ENCODE data around the gene RPSA.
"Not testable (repeated sequence)": the region's sequence is repeated elsewhere in the genome, so short reads cannot be mapped to it uniquely, and the experiment has no call there.

The RPSA gene

DNA sequence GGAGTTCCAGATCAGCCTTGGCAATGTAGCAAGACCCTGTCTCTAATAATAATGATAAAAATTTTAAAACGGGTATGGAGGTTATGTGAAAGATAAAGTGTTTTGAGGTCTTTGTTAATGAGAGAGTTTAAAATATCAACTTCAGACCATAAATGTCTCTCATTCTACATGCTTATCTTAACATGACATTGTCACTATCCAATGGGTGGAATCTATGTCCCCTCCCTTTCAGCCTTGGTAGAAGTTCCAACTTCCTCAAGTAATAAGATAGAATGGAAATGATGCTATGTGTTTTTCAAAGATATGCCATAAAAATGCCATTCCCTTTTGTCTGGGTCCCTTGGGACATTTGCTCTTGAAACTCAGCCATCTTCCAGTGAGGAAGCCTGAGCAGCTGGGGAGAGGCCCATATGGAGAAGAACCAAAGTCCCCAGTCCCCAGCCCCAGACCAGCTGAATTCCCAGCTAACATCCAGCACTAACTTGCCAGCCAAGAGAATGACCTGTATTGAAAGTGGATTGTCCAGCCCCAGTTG lies 17.0 kb downstream of the RPSA start:
- no peak for FAIRE-seq

DNA sequence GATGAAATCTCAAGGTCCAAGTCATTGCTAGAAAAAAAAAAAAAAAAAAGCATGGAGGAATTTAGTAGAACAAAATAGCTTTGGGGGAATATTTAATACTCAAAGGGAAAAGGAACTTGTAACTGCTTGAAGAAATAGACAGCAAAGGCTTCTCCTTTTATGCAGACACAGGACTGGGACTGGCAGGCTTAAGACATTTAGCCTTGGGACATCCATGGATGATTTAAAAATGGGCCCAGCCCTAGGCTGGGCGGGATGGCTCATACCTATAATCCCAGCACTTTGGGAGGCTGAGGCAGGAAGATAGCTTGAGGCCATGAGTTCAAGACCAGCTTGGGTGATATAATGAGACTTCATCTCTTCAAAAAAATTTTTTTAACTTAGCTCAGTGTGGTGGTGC lies 19.8 kb downstream of the RPSA start:
- FAIRE-seq = no peak

DNA sequence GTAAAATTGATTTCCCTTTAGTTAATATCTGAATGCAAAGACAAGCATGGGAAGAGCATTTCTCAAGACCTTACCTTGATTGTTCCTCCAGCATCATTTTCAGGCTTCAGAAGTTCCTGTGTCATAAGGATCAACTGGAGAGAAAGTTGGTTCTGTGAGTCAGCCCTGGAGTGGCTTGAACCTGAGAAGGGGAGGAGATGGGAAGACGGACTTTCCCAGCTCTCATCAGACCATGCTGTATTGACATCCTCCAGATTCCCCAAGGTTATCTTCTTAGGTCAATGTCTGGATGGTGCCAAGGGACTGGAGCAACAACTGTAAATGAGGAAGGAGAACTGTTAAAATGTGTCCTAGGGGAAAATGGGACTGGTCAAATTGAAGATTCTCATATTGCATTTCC lies 21.0 kb downstream of the RPSA start:
- no peak for FAIRE-seq

DNA sequence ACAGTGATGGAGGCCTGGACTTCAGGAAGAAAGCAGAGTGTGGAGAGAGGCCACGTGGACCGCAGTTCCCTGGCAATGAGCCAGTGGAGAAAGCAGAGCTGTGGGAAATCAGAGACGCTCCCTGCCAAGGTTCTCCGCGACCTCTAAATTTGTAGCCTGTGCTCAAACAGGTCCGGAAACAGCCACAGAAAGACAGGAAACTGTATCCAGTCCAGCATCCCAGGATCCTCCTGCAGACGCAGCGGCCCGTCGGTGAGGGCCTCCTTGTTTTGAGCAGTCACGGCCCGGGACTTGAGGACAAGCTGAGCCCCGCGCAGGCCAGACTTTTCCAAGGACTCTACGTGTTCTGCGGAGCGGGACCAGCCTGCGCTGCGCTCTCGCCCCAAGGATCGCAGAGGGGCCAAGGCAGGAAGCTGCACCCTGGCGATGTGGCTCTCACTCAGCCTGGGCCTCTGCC lies 22.3 kb downstream of the RPSA start:
- FAIRE-seq = no peak

DNA sequence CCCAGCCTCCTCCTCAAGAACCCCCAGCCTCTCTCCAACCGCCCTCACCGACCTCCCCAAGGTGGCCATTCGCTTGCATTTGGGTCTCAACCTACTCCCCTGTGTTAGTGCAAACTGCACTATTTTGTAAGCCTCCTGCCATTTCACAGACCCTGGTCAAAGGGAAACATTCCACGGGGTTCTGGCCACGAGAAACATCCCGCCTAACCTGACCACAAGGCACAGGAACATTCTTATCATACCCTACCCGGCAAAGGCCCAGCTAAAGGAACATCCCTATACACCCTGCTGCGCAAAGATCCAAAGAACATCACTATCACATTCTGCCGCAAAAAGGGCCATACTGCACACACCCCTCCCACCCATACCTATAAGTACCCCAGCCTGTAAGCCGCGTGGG lies 22.9 kb downstream of the RPSA start:
- no peak for FAIRE-seq

DNA sequence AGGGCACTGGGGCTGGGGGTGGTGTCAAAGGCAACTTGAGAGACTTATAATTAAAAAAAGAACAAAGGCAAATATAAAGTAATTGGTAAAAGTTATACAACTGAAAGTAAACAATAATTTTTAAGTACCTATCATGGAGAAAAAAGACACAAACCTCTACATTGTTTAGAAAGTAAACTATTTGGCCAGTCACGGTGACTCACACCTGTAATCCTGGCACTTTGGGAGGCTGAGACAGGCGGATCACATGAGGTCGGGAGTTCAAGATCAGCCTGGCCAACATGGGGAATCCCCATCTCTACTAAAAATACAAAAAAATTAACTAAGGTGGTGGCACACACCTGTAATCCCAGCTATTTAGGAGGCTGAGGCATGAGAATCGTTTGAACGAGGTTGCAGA lies 25.8 kb downstream of the RPSA start:
- no peak for FAIRE-seq

DNA sequence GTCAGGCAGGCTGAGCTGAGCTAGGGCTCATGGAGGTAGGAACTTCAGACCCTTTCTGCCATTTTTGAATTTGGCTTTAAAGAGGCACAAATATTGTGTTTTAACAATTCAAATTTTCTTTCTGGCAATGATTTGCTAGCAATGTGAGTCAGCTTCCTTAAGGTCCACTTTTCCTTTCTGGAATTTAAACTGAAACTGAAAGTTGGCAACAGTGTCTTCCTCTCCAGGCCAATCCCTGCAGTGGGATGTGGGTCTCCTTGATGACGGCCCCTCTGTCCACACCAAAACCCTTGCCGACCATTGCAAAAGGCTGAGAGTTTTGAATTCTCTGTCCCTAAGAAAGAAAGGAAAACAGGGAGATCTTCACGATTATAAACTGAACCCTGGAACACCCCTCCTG lies 27.1 kb downstream of the RPSA start:
- FAIRE-seq = no peak

DNA sequence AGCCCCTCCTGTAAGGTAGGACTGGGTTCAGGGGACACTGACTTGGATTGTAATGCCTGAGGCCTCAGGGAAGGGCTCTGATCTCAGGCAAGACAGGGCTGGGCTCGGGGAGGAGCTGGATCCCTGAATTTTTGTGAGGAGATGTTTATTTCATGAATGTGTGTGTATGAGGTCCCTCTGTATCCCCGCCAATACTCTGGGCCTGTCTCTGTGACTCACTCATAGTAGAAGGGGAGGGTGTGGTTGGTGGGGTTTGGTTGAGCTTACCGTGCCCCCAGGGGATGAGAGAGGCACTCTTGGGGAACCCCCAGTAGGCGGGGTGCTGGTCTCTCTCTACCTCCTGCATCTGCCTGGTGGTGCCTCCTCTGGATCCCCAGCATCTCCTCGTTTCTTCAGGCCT lies 28.1 kb downstream of the RPSA start:
- FAIRE-seq = no peak

DNA sequence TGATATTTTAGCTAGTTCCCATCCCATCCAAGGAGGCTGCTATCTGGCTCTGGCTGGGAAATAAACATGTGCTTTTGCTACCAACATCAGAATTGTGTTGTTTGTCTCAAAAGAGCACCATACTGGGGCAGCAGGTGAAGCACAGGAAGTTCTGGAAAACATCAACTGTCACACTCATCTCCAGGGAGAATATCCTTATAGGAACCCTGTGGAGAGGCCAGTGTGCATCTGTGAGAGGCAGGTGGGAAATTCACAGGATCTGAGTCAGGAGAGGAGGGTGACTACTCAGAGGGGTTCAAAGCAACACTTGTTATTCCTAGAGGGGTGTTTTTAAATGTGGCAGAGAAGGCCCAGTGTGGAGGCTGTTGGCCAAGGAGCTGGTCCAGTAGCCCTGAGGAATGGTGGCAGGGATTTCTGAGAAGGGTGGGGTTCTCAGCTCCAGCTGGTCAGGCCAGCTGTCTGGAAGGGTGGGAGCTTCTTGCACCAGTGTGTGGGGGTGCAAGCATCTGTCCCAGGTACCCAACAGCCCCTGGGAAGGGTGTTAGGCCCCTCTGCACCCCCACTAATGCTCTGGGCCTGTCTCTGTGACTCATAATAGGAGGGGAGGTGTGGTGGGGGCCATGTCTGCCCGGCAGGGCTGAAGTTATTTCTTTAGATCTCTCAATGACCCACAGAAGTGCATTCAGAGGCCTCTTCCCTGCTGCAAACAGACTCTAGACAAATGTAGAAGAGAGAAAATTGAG lies 28.7 kb downstream of the RPSA start:
- no peak for FAIRE-seq

DNA sequence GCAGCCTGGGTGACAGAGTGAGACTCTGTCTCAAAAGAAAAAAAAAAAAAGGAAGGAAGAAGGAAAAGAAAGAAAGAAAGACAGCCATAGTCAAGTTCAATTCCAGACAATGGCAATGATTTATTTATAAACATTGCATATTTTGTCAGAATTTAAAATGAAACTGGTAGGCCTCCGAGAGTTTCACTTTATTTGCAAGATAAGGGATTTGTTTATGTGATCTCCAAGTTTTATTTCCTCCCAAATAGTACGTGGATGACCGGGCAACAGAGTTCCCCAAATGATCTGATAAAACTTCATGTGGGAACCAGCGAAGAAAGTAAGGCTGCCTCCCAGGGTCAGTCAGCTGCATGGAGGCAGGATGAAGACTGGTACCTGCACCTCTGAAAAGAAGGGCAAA lies 32.4 kb downstream of the RPSA start:
- no peak for FAIRE-seq

DNA sequence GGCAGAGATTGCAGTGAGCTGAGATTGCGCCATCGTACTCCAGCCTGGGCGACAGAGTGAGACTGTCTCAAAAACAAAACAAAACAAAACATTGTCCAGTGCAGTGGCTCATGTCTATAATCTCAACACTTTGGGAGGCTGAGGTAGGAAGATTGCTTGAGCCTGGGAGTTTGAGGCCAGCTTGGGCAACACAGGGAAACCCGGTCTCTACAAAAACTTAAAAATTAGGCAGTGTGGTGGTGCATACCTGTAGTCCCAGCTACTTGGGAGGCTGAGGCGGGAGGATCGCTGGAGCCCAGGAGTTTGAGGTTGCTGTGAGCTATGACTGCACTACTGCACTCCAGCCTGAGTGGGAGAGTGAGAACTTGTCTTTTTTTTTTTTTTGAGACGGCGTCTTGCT lies 33.8 kb downstream of the RPSA start:
- no peak for FAIRE-seq

DNA sequence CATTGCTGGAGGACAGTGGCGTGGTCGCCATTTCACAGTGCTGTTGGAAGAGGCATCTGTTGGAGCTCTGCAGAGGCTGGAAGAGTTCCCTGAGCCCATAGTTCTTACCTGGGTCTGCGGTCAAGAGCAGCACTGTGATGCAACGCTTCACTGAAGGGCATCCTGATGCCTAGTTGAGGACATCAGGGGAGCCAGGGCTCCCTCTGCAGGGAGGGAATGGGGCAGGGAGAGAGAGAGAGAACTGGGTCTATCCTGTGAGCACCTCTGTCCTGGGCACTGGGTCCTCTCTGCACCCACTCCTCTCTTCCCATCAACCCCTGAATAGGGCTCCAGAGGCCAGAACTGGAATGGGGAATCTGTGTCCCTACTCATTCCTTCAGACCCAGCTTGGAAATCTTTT lies 37.0 kb downstream of the RPSA start:
- FAIRE-seq = no peak

DNA sequence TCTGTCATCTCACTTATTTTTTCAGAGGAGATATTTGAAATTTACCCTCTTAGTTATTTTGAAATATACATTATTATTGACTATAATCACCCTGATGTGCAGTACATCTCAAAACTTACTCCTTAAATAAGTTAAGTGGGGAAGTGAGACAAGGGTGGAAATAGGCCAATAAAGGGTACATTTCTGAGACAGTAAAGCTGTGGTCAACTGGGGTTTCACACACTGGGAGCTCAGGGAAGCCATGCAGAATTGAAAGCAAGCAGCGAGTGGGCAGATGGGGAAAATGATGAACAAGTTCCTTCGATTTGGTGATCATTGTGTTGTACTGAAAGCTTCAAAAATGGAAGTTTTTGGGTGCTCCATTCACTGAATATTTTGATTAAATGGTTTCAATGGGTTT lies 39.4 kb downstream of the RPSA start:
- no peak for FAIRE-seq

DNA sequence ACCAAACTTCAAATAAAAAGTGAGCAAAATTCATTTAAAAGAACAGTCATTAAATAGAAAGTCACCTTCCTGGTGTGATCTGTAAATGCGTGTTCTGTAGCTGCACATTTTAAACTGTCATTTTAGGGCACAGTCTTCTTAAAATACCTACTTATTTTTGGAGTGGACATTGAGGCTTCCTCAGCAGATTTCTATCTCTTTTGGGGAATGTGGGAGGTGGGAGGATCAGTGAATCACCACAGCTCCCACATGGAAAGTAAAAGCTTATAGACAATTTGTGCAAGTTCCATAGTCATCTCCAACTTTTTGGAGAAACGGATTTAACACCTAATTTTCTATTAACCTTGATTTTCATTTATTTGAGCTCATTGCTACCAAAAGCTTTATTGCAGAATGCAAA lies 39.9 kb downstream of the RPSA start:
- no peak for FAIRE-seq

DNA sequence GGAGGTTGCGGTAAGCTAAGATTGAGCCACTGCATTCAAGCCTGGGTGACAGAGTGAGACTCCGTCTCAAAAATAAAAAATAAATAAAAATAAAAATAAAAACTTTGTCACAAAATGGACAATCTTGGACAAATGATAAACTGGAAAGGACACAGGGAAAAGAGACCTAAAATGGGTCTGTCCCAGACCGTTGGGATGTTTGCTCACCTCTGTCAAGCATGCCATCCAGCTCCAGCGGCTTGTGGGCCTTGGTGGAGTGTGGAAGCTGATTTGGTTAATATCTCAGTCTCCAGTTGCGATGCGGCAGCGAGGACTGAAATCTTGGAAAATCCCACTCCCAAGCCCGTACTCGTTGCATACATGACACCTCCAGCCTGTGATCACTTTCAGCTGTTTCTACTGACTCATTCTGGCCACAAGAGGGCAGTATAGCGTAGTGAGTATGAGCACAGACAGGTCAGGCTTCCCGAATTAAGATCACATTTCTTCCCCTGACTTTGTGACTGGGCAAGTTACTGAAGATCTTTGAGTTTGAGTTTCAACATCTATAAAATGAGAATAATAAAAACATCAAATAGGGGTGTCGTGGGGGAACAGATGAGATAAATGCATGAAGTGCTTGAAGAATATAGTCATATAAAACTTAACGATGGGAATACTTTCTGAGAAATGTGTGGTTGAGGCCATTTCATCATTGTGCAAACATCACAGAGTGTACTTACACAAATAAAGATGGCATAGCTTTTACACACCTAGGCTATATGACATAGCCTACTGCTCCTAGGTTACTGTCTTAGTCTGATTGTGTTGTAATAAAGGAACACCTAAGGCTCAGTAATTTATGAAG lies 41.3 kb downstream of the RPSA start:
- FAIRE-seq = peak; percentile 89

DNA sequence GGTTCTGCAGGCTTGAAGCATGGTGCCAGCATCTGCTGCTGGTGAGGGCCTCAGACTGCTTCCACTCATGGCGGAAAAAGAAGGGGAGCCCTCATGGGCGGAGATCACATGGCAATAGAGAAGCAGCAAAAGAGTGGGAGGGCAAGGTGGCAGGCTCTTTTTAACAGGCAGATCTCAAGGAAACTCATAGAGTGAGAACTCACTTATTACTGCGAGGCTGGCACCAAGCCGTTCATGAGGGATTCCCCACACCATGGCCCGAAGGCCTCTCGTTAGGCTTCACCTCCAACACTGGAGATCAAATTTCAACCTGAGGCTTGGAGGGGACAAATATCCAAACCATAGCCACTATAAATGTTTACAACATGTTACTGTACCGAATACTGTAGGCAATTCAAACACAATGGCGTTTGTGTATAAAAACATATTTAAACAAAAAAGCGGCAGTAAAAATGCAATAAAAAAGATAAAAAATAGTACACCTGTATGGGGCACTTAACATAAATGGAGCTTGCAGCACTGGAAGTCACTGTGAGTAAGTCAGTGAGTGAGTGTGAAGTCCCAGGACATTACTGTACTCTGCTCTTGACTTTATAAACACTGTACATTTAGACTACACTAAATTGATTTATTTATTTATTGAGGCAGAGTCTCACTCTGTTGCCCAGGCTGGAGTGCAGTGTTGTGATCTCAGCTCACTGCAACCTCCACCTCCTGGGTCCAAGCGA lies 42.1 kb downstream of the RPSA start:
- no peak for FAIRE-seq

DNA sequence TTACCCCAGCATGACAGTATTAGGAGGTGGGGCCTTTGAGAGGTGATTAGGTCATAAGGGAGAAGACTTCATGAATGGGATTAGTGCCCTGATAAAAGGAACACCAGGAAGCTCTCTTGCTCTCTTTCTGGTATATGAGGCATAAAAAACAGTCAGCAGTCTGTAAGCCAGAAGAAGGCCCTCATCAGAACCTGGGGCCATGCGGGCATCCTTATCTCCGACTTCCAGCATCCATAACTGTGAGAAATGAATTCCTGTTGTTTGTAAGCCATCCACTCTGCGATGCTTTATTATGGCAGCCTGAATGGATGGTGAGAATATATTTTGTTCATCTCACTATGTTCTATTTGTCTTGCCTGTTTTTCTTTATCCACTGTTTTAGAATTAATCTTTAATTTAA lies 43.3 kb downstream of the RPSA start:
- no peak for FAIRE-seq

DNA sequence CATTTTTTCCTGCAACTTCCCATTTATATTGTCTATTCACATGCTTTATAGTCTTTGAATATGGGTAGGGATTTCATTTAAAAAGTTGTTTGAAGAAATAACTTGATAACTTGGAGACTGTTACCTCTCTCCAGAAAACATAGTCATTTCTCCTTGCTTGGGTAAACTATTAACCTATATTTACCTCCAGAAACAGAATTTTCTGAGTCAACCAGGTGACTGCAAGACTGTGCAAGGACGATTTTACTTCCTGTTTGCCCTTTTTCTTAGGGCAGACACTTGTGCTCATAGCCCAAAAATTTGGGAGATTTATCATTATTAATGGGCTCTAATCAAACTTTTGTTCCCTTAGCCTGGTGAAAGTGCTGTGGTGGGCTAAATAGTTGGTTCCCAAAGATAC lies 46.6 kb downstream of the RPSA start:
- no peak for FAIRE-seq

DNA sequence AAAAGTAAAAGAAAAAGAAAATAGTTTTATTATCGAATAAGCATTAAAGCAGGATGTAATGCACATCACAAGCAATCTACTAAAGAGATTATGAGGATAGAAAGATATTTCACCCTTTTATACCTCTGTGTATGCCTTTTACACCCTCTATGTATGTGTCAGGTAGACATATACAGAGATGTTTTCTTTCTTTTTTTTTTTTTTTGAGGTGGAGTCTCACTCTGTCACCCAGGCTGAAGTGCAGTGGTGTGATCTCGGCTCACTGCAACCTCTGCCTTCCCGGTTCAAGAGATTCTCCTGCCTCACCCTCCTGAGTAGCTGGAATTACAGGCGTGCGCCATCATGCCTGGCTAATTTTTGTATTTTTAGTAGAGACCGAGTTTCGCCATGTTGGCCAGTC lies 47.4 kb downstream of the RPSA start:
- FAIRE-seq = not testable (repeated sequence)

DNA sequence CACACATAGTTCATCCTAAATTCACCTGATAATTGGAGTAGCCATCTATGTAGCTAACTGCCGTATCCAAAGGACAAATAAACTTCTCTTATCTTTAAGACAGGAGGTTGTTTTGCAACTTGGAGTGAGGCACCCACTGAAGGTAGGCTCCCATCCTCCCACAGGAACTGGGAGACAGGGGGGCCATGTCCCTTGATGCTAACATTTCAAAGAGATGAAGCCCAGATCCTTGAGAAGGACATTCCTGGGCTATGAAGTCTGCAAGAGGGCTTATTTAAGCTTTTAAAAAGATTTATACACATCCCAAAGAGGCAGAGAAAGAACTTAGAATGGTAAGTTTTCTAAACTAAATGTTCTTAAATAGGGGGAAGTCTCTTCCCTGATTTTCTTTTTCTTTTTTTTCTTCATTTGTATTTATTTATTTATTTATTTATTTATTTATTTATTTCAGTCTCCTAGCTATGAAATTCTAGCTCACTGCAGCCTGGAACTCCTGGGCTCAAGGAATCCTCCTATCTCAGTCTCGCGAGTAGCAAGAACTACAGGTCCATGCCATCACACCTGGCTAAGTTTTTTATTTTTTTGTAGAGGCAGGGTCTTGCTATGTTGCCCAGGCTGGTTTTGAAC lies 48.2 kb downstream of the RPSA start:
- no peak for FAIRE-seq

DNA sequence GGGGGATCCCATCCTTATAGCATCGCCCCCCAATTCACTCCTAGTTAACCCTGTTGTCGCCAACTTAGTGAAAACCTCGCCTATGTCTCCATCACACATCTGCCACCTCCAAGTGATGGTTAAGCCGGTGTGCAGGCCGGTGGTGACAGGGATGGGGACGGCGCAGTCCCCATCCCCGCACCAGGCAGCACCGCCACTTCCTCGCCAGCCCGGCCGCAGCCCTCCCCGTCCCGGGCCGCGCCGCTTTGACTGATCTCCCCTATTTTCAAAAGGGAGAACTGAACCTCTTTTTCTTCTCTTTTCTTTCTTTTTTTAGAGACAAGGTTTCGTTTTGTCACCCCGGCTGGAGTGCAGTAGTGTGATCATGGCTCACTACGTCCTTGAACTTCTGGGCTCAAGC lies 49.6 kb downstream of the RPSA start:
- FAIRE-seq = no peak

DNA sequence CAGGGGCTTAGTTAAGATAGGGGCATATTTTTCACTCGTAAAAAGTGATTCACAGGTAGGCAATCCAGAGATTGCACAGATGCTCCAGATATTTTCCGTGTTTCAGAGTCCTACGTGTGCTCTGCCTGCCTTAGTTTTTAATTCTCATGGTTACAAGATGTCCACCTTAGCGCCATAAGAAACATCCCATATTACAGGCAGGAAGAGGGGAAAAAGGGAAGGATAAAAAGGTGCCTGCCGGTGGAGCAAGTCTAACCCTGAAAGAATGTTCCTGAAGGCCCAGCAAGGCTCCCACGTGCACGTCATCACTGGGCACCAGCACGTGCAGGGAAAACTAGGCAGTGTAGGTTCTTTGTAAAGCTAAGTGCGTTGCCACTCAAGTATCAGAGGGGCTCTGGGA lies 50.8 kb downstream of the RPSA start:
- FAIRE-seq = no peak

DNA sequence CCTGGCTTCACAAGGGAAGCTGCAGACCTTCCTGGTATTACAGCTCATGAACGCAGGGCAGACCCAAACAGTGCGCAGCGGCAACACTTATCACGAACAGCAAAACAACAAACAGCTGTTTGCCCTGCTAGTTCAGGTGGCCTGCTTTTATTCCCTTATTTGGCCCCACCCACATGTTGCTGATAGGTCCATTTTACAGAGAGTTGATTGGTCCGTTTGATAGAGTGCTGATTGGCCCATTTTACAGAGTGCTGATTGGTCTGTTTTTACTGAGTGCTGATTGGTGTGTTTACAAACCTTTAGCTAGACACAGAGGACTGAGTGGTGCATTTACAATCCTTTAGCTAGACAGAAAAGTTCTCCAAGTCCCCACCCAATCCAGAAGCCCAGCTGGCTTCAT lies 52.1 kb downstream of the RPSA start:
- FAIRE-seq = not testable (repeated sequence)
